CD4-positive, alpha-beta T cell treated with Interleukin-6 at 100 ng/mL for 8 hours (primary cell): Measurements from ENCODE around the gene SLC45A1.

Source experiments
- DNase-seq: peaks from one replicate; pipeline ENCODE4 v3.0.0-alpha.2; 2020; ENCODE audit warnings: mixed read lengths, low spot score

Gene SLC45A1

GRCh38 chr1:8311068-8311718 lies 6.7 kb upstream of the SLC45A1 start:
- DNase-seq = no peak

- DNase-seq = no peak
These were observed 5.4 kb upstream of the SLC45A1 start for GRCh38 chr1:8312235-8313218.

GRCh38 chr1:8313231-8313630 lies 4.7 kb upstream of the SLC45A1 start:
- DNase-seq = no peak

GRCh38 chr1:8314346-8315280 lies 3.3 kb upstream of the SLC45A1 start:
- DNase-seq = peak; percentile 45

- no peak for DNase-seq
These were observed 2.1 kb upstream of the SLC45A1 start for GRCh38 chr1:8315573-8316475.

- DNase-seq = no peak
These were observed 522 bp downstream of the SLC45A1 start for GRCh38 chr1:8318436-8318835.

- DNase-seq = no peak
These were observed 3.7 kb downstream of the SLC45A1 start for GRCh38 chr1:8321612-8322011.

GRCh38 chr1:8323706-8324105 lies 5.8 kb downstream of the SLC45A1 start:
- no peak for DNase-seq

- no peak for DNase-seq
These were observed 6.4 kb downstream of the SLC45A1 start for GRCh38 chr1:8324176-8324810.

GRCh38 chr1:8325771-8326170 lies 7.9 kb downstream of the SLC45A1 start:
- DNase-seq = no peak

- no peak for DNase-seq
These were observed 8.4 kb downstream of the SLC45A1 start for GRCh38 chr1:8326265-8326664.

GRCh38 chr1:8328271-8328670 lies 10.4 kb downstream of the SLC45A1 start:
- no peak for DNase-seq

- DNase-seq = no peak
These were observed 11.5 kb downstream of the SLC45A1 start for GRCh38 chr1:8329439-8329838.

- no peak for DNase-seq
These were observed 11.9 kb downstream of the SLC45A1 start for GRCh38 chr1:8329858-8330257.

GRCh38 chr1:8330271-8331125 lies 12.6 kb downstream of the SLC45A1 start:
- DNase-seq = no peak

GRCh38 chr1:8332806-8333205 lies 14.9 kb downstream of the SLC45A1 start:
- DNase-seq = no peak

- DNase-seq = no peak
These were observed 15.5 kb downstream of the SLC45A1 start for GRCh38 chr1:8333246-8333987.

- no peak for DNase-seq
These were observed 16.4 kb downstream of the SLC45A1 start for GRCh38 chr1:8334106-8334851.
